IPS-18a (cell line): ENCODE results near the gene ADAMTS3.

Experiments used
- H3K27ac ChIP-seq: one replicate; pipeline ENCODE4 v1.5.1; 2013; ENCODE audit warnings: low read length
- H3K27me3 ChIP-seq: one replicate; pipeline ENCODE4 v1.6.1; 2013; ENCODE audit warnings: mild to moderate bottlenecking, low read length; ENCODE audit not compliant: control insufficient read depth, insufficient read depth
- H3K36me3 ChIP-seq: one replicate; pipeline ENCODE4 v1.6.1; 2013; ENCODE audit warnings: low read depth, low read length; ENCODE audit not compliant: control insufficient read depth
- H3K4me1 ChIP-seq: one replicate; pipeline ENCODE4 v1.6.1; 2013; ENCODE audit warnings: low read depth, low read length; ENCODE audit not compliant: control insufficient read depth
- H3K4me3 ChIP-seq: one replicate; pipeline ENCODE4 v1.5.1; 2013; ENCODE audit warnings: low read length
- H3K9ac ChIP-seq: one replicate; pipeline ENCODE4 v1.6.1; 2013; ENCODE audit warnings: mild to moderate bottlenecking, low read length, moderate library complexity
- H3K9me3 ChIP-seq: one replicate; pipeline ENCODE4 v1.6.1; 2013; ENCODE audit warnings: low read depth, low read length; ENCODE audit not compliant: control insufficient read depth

The ADAMTS3 gene

GRCh38 chr4:72365016-72365415 is 204.0 kb downstream of the ADAMTS3 start:
- Histone ChIP-seq H3K27me3 (no peaks in the 10 kb centered on the region), H3K9ac (no peak overlapping the region), H3K4me1 (no peaks in the 10 kb centered on the region), H3K36me3 (no peaks in the 10 kb centered on the region), H3K4me3 (no peak overlapping the region), H3K9me3 (no peaks in the 10 kb centered on the region), H3K27ac (no peak overlapping the region)

DNA sequence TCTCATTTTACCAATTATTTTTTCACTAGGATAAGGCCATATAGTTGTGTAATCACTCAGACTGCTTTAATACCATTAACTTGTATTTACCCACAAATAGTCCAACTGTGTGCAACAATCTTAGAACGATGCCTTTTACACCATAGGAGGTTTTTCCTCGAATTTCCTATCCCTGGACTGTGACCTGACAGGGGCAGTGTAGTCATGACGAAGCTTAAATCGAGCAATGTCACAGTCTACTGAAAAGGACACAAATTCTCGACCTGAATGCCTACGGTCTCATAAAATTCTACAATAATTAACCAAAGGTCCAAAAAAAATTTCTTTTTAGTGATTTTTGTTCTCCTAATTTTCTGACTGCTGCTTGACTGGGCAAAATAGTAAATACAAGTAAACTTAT is 208.9 kb downstream of the ADAMTS3 start:
- H3K4me1 ChIP-seq: no peaks in the 10 kb centered on the region
- H3K9me3 ChIP-seq: no peaks in the 10 kb centered on the region
- no peaks in the 10 kb centered on the region for H3K36me3 ChIP-seq
- no peak overlapping the region for H3K9ac ChIP-seq
- no peak overlapping the region for H3K27ac ChIP-seq
- H3K27me3 ChIP-seq: no peaks in the 10 kb centered on the region
- H3K4me3 ChIP-seq: no peak overlapping the region

GRCh38 chr4:72358483-72358882 is 210.5 kb downstream of the ADAMTS3 start:
- Histone ChIP-seq H3K4me1 (no peaks in the 10 kb centered on the region), H3K36me3 (no peaks in the 10 kb centered on the region), H3K9ac (no peak overlapping the region), H3K27ac (no peak overlapping the region), H3K9me3 (no peaks in the 10 kb centered on the region), H3K27me3 (no peaks in the 10 kb centered on the region), H3K4me3 (no peak overlapping the region)

DNA sequence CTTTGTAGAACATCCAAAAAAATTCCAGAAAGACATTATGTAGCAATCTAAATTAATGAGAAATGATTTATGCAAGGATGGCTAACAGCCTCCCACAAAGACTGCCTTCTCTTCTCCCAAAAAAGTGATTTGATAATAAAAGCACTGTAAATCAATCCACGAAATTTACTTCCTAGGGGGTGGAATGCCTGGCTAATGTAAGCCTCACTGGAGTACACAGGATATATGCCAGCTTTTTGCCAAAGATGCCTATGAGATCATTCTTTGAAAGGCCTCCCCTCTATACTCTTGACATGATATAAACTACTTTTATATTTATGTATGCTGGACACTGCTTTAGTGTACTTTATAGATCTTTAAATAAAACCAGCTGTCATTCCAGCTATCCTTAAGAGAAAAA is 211.1 kb downstream of the ADAMTS3 start:
- Histone ChIP-seq H3K4me1 (no peaks in the 10 kb centered on the region), H3K9me3 (no peaks in the 10 kb centered on the region), H3K27ac (no peak overlapping the region), H3K4me3 (no peak overlapping the region), H3K27me3 (no peaks in the 10 kb centered on the region), H3K36me3 (no peaks in the 10 kb centered on the region), H3K9ac (no peak overlapping the region)

DNA sequence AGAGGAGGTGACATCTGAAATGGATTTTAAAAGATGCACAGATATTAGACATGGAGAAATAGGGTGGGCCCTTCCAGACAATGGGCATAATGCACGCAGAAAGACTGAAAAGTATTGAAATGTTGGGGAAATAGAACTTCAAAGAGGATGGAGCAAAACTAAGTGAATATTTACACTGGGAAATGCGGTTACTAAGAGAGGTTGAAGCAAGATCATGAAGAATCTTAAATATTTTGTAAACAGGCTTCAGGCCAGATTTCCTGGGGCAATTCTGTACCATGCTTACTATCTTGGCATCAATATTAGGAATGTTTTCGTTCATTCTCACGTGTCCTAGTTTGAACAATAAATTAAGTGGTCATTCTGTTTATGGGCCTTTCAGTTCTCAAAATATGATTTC is 216.3 kb downstream of the ADAMTS3 start:
- Histone ChIP-seq H3K27me3 (no peaks in the 10 kb centered on the region), H3K27ac (no peak overlapping the region), H3K9me3 (no peaks in the 10 kb centered on the region)

DNA sequence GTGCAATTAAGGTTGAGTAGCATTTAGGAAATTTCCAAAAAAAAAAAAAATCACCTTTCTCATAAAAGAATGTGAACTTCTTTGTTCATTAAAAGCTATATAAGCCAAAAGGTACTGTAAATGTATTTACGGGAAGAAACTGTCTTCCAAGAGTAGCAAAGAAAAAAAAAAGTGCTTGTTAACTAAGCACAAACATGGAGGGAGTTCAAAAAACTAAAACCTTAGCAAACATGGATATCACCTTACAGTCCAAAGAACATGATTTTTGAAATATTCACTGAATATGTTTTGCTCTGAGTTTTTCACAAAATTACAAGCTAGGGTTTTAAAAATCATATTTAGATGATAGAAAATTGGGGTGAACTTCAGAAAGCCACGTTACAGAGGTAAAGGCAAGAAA is 217.5 kb downstream of the ADAMTS3 start:
- H3K9me3 ChIP-seq: no peaks in the 10 kb centered on the region
- H3K27me3 ChIP-seq: no peaks in the 10 kb centered on the region
- no peak overlapping the region for H3K4me3 ChIP-seq
- H3K9ac ChIP-seq: no peak overlapping the region
- H3K27ac ChIP-seq: no peak overlapping the region
- H3K4me1 ChIP-seq: no peaks in the 10 kb centered on the region
- no peaks in the 10 kb centered on the region for H3K36me3 ChIP-seq

More for the DNA sequence above, 216.3 kb downstream of the ADAMTS3 start:
- Histone ChIP-seq H3K4me1 (no peaks in the 10 kb centered on the region), H3K9ac (no peak overlapping the region), H3K4me3 (no peak overlapping the region), H3K36me3 (no peaks in the 10 kb centered on the region)

GRCh38 chr4:72348701-72349100 is 220.3 kb downstream of the ADAMTS3 start:
- Histone ChIP-seq H3K36me3 (no peaks in the 10 kb centered on the region), H3K9ac (no peak overlapping the region), H3K4me1 (no peaks in the 10 kb centered on the region), H3K27me3 (no peaks in the 10 kb centered on the region), H3K27ac (no peak overlapping the region), H3K9me3 (no peaks in the 10 kb centered on the region), H3K4me3 (no peak overlapping the region)

GRCh38 chr4:72344418-72344817 is 224.6 kb downstream of the ADAMTS3 start:
- H3K9ac ChIP-seq: no peak overlapping the region
- H3K27ac ChIP-seq: no peak overlapping the region
- H3K4me3 ChIP-seq: no peak overlapping the region
- H3K27me3 ChIP-seq: no peaks in the 10 kb centered on the region
- H3K36me3 ChIP-seq: no peaks in the 10 kb centered on the region
- H3K9me3 ChIP-seq: no peaks in the 10 kb centered on the region
- no peaks in the 10 kb centered on the region for H3K4me1 ChIP-seq

- H3K9me3 ChIP-seq: no peaks in the 10 kb centered on the region
- no peak overlapping the region for H3K4me3 ChIP-seq
- H3K4me1 ChIP-seq: no peaks in the 10 kb centered on the region
- H3K9ac ChIP-seq: no peak overlapping the region
- no peaks in the 10 kb centered on the region for H3K36me3 ChIP-seq
- no peaks in the 10 kb centered on the region for H3K27me3 ChIP-seq
- H3K27ac ChIP-seq: no peak overlapping the region
Measured at GRCh38 chr4:72341432-72341820, 227.6 kb downstream of the ADAMTS3 start.

DNA sequence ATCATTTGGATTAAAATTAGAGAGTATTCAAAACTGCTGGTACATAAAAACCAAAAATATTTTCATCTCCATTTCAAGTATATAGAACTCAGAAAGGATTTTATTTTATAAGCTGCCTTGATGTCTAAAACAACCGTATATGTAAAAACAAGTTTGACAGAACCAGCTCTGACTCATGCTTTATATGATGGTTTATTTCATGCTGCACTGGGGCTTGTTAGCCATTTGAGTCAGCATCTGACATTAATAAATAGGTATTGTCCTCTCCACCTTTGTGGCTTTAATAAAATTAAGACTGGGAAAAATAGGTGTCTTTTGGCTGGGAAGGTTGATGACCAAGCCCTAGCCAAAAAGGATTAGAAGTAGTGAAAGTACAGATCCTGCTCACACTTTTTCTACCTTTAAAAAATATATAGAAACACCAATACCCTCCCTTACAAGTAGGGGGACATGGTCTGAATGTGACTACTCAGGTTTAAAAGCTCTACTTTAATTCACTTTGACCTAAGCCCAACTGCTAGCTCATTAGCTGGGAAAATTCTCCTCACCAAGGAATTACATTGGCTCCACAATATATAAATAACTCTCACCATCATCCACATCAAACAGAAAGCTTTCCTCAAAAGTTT is 228.1 kb downstream of the ADAMTS3 start:
- H3K27ac ChIP-seq: no peak overlapping the region
- no peaks in the 10 kb centered on the region for H3K36me3 ChIP-seq
- no peak overlapping the region for H3K4me3 ChIP-seq
- H3K27me3 ChIP-seq: no peaks in the 10 kb centered on the region
- H3K9me3 ChIP-seq: no peaks in the 10 kb centered on the region
- no peaks in the 10 kb centered on the region for H3K4me1 ChIP-seq
- H3K9ac ChIP-seq: no peak overlapping the region

DNA sequence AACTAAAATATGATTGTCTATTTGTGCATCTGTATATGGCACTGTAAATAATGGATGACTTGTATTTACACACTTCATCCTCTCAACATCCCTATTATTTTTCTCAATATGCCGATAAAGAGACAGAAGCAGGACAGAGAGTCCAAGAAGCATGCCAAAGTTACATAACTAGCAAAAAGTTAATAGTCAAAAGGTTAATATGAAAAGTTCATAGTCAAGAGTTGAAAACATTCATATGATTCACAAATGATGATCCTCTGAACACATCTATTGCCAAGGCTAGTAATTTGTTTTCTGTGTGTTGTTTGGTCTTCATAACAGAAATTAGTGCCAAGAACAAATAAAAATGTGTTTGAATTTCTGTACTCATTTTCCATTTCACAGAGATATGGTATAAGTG is 231.0 kb downstream of the ADAMTS3 start:
- Histone ChIP-seq H3K9me3 (no peaks in the 10 kb centered on the region), H3K4me1 (no peaks in the 10 kb centered on the region), H3K36me3 (no peaks in the 10 kb centered on the region), H3K27me3 (no peaks in the 10 kb centered on the region), H3K9ac (no peak overlapping the region), H3K27ac (no peak overlapping the region), H3K4me3 (no peak overlapping the region)

- no peaks in the 10 kb centered on the region for H3K9me3 ChIP-seq
- no peaks in the 10 kb centered on the region for H3K27me3 ChIP-seq
- no peaks in the 10 kb centered on the region for H3K4me1 ChIP-seq
- no peaks in the 10 kb centered on the region for H3K36me3 ChIP-seq
- no peak overlapping the region for H3K27ac ChIP-seq
- H3K4me3 ChIP-seq: no peak overlapping the region
- no peak overlapping the region for H3K9ac ChIP-seq
Measured at GRCh38 chr4:72330381-72330780, 238.6 kb downstream of the ADAMTS3 start.
